Endothelial cell of umbilical vein (primary cell): ENCODE results near the gene METRN. TPM values are rescaled to one million over a fixed set of nuclear protein-coding genes. Genes with fewer than 3 reads are reported as not detected.

Experiments used
- BruUV-seq: library from RNA; stranded (reverse); fragments of 400-500 nt; replicated peaks from 2 replicates; lab custom pipeline; 2021; lab: Mats Ljungman, UMichigan
- CTCF ChIA-PET: fragments of 300-600, 350-600 bp; sonication (Branson Sonifier 250); formaldehyde crosslinking; loops from one replicate; lab custom pipeline; 2021; ENCODE audit warnings: antibody characterized with exemption, inconsistent platforms; lab: Charles Lee
- POLR2A ChIA-PET: fragments of 300-600, 350-600 bp; sonication (Branson Sonifier 250); formaldehyde crosslinking; loops from one replicate; lab custom pipeline; 2021; ENCODE audit warnings: antibody characterized with exemption, inconsistent platforms; lab: Charles Lee
- DNase-seq: peaks from one replicate; pipeline ENCODE4 v3.0.0-alpha.2; 2011; ENCODE audit warnings: low read depth, low spot score
- FAIRE-seq: peaks from 2 replicates; lab custom pipeline; 2011; peaks lifted over from hg19 to GRCh38; lab: Jason Lieb, UNC
- H2AFZ ChIP-seq: 2 replicates; pipeline ENCODE4 v1.6.0; 2012; ENCODE audit warnings: low read depth, low read length, control low read depth, inconsistent platforms
- H3K27ac ChIP-seq: 2 replicates; pipeline ENCODE4 v1.5.1; 2011; ENCODE audit warnings: low read depth, mild to moderate bottlenecking, control low read depth, low read length, moderate library complexity; ENCODE audit not compliant: insufficient read depth
- H3K27me3 ChIP-seq, 2 experiments: 2 replicates each; pipeline versions ENCODE4 v1.6.0 to v1.6.1; 2011; ENCODE audit warnings: low read length in 2 of 2, mixed read lengths in 1 of 2; ENCODE audit not compliant: control insufficient read depth in 2 of 2, insufficient read depth in 2 of 2
- H3K36me3 ChIP-seq, 2 experiments: 2 replicates in 1 of 2; 3 replicates in 1 of 2; pipeline ENCODE4 v1.5.1; 2011; ENCODE audit warnings: low read length in 2 of 2, mild to moderate bottlenecking in 1 of 2, moderate library complexity in 1 of 2; ENCODE audit not compliant: control insufficient read depth in 2 of 2, insufficient read depth in 2 of 2; ENCODE audit errors: extremely low read depth in 1 of 2
- H3K4me1 ChIP-seq: 3 replicates; pipeline ENCODE4 v1.5.1; 2011; ENCODE audit warnings: mild to moderate bottlenecking, low read length; ENCODE audit not compliant: control insufficient read depth, insufficient read depth; ENCODE audit errors: extremely low read depth
- H3K4me2 ChIP-seq: 2 replicates; pipeline ENCODE4 v1.6.1; 2011; ENCODE audit warnings: low read length, control low read depth, mixed read lengths; ENCODE audit not compliant: insufficient read depth
- H3K4me3 ChIP-seq, 3 experiments: fragments of 200-600 bp in 1 of 3; sonication (generic), shearing (Covaris generic) in 1 of 3; replicated peaks in 1 of 3; 2 replicates each; pipeline ENCODE4 v1.5.1; 2011 to 2016; ENCODE audit warnings: control low read depth in 3 of 3, low read length in 3 of 3, mild to moderate bottlenecking in 2 of 3, inconsistent platforms in 1 of 3, low read depth in 1 of 3, moderate library complexity in 1 of 3; ENCODE audit not compliant: insufficient read depth in 1 of 3
- H3K79me2 ChIP-seq: 2 replicates; pipeline ENCODE4 v1.6.0; 2012; ENCODE audit warnings: low read length, inconsistent platforms; ENCODE audit not compliant: control insufficient read depth, insufficient read depth
- H3K9ac ChIP-seq: replicated peaks from 2 replicates; pipeline ENCODE3; 2011; ENCODE audit warnings: low read length, control low read depth; ENCODE audit not compliant: insufficient read depth; ENCODE audit errors: extremely low read depth
- H3K9me1 ChIP-seq: replicated peaks from 3 replicates; pipeline ENCODE4 v1.6.0; 2011; ENCODE audit warnings: mild to moderate bottlenecking, low read length; ENCODE audit not compliant: control insufficient read depth, insufficient read depth; ENCODE audit errors: extremely low read depth
- H3K9me3 ChIP-seq: replicated peaks from 2 replicates; pipeline ENCODE4 v1.5.1; 2012; ENCODE audit warnings: low read length, inconsistent platforms; ENCODE audit not compliant: control insufficient read depth, insufficient read depth
- H4K20me1 ChIP-seq: replicated peaks from 2 replicates; pipeline ENCODE3; 2011; ENCODE audit warnings: mild to moderate bottlenecking, low read length; ENCODE audit not compliant: control insufficient read depth, insufficient read depth; ENCODE audit errors: extremely low read depth
- CTCF ChIP-seq, 2 donors: IDR thresholded peaks; 1 replicate in 1 of 2; 2 replicates in 1 of 2; pipeline ENCODE4 v1.5.1; 2011; ENCODE audit warnings: low read length in 2 of 2, mild to moderate bottlenecking in 2 of 2, moderate library complexity in 2 of 2, control low read depth in 1 of 2, inconsistent platforms in 1 of 2, low read depth in 1 of 2; ENCODE audit not compliant: insufficient read depth in 1 of 2; ENCODE audit errors: extremely low read depth in 1 of 2
- EZH2 ChIP-seq: IDR thresholded peaks from 2 replicates; pipeline ENCODE4 v1.6.1; 2012; ENCODE audit warnings: borderline replicate concordance, low read depth, mild to moderate bottlenecking, moderate library complexity, low read length, inconsistent platforms; ENCODE audit not compliant: severe bottlenecking
- FOS ChIP-seq: IDR thresholded peaks from 2 replicates; pipeline ENCODE4 v1.6.1; 2011; ENCODE audit warnings: mild to moderate bottlenecking, low read length, moderate library complexity, borderline replicate concordance; ENCODE audit not compliant: insufficient read depth
- GATA2 ChIP-seq: IDR thresholded peaks from 2 replicates; pipeline ENCODE4 v1.7.0; 2011; ENCODE audit warnings: low read depth, mild to moderate bottlenecking, moderate library complexity, mixed read lengths, low read length; ENCODE audit not compliant: insufficient read length, insufficient read depth
- JUN ChIP-seq: IDR thresholded peaks from 2 replicates; pipeline ENCODE4 v1.6.1; 2011; ENCODE audit warnings: borderline replicate concordance, low read depth; ENCODE audit not compliant: insufficient read length, insufficient read depth
- MAX ChIP-seq: IDR thresholded peaks from 2 replicates; pipeline ENCODE4 v1.6.1; 2011; ENCODE audit not compliant: insufficient read depth, insufficient read length
- MYC ChIP-seq: IDR thresholded peaks from one replicate; pipeline ENCODE4 v1.6.1; 2011; ENCODE audit warnings: mild to moderate bottlenecking, low read depth, low read length
- POLR2A ChIP-seq: IDR thresholded peaks from 2 replicates; pipeline ENCODE4 v1.6.1; 2012; ENCODE audit warnings: low read depth, mild to moderate bottlenecking, control low read depth, low read length
- POLR2AphosphoS5 ChIP-seq: IDR thresholded peaks from 2 replicates; pipeline ENCODE4 v1.6.1; 2012; ENCODE audit warnings: low read depth, mild to moderate bottlenecking, control low read depth, low read length, moderate library complexity; ENCODE audit not compliant: insufficient read depth
- dilution Hi-C: fragments of 300-500 bp; cut with MboI; formaldehyde crosslinking; loops from one replicate; pipeline ENCODE4 v1.15.0; 2019; ENCODE audit warnings: low sequenced_read_pairs; ENCODE audit not compliant: extremely low pct_ligation_motif_present
- intact Hi-C: fragments of 100-400 bp; cut with micrococcal nuclease; formaldehyde crosslinking; loops from one replicate; pipeline ENCODE4 v1.10.0; 2022
- polyA plus RNA-seq, 4 experiments: library from polyadenylated mRNA; depleted of rRNA in 3 of 4; stranded (reverse) in 3 of 4; unstranded in 1 of 4; fragments of >200 nt; gene quantifications; 2 replicates each; pipeline versions ENCODE4 v1.2.1 to v1.2.3, GENCODE V29; 2011 to 2012; ENCODE audit warnings: missing spikeins in 1 of 4
- total RNA-seq: library from RNA; stranded (reverse); gene quantifications from 2 replicates; pipeline ENCODE4 v1.2.3, GENCODE V29; 2021

Gene METRN
- total and polyA plus RNA-seq, 2 donors (not counting 3 experiments of a cell fraction or from before 2014, with no cell fraction given), result 10.0 to 16.1 TPM

GRCh38 chr16:681746-682427 is 33.0 kb upstream of the METRN start:
- dilution Hi-C loops (no loop called here), intact Hi-C loops (no loop called here)
- H3K9me1 ChIP-seq, result no peaks in the 10 kb centered on the region
- H3K36me3 ChIP-seq, result peaks cover 7 to 19% of the 10 kb centered on the region in 2 experiments
- peak overlapping the region; percentile 66 for H3K4me2 ChIP-seq
- ChIA-PET POLR2A (no interaction called here), CTCF (interaction anchor here (0.8 to 1.8 kb wide), 4 partner anchors 15 to 289 kb away, joined by 3 to 5 read pairs (median 4); no protein-coding TSS in a partner anchor)
- H3K4me1 ChIP-seq, result peaks cover 20% of the 10 kb centered on the region
- FAIRE-seq (no peak), DNase-seq (no peak)
- no peaks in the 10 kb centered on the region for H4K20me1 ChIP-seq
- no peak overlapping the region for H3K4me3 ChIP-seq
- H3K79me2 ChIP-seq, result peaks cover 31% of the 10 kb centered on the region
- H3K9ac ChIP-seq, result no peak overlapping the region
- no peaks in the 10 kb centered on the region for H3K9me3 ChIP-seq
- H3K27ac ChIP-seq, result no peak overlapping the region
- H2AFZ ChIP-seq, result no peak overlapping the region
- BruUV-seq, result TSS peak; percentile 43
- no peaks in the 10 kb centered on the region for H3K27me3 ChIP-seq
- TF ChIP-seq GATA2 (no peak), POLR2A (no peak), MAX (no peak), MYC (no peak), POLR2AphosphoS5 (no peak), FOS (no peak), CTCF (IDR thresholded peaks at IDR 0.05; ENCODE audit: extremely low read depth in 1 of 2, insufficient read depth in 1 of 2, low read depth in 1 of 2, low read length in 2 of 2) (no peak), JUN (no peak), EZH2 (no peak)
